Measurements from ENCODE around the gene CLDN4. TPM values are rescaled to one million over a fixed set of nuclear protein-coding genes. Genes with fewer than 3 reads are reported as not detected.

CLDN4 gene
- total RNA-seq, 1 donor from 2014 or later, result 116 TPM

- DNase-seq (no peak), ATAC-seq (peak; percentile 63 to 72)
- Histone ChIP-seq H3K27ac (peak overlapping the region; percentile 50), H3K27me3 (ENCODE audit: low read depth) (no peaks in the 10 kb centered on the region), H3K36me3 (no peaks in the 10 kb centered on the region), H3K4me1 (peaks cover 13% of the 10 kb centered on the region), H3K9me3 (no peaks in the 10 kb centered on the region), H3K4me3 (no peak overlapping the region)
- intact Hi-C loops (cut with DNase I), result no loop called here
- no peak for TF ChIP-seq CTCF (IDR thresholded peaks at IDR 0.05)
Measured at GRCh38 chr7:73850781-73851207, 20.0 kb downstream of the CLDN4 start.

DNA sequence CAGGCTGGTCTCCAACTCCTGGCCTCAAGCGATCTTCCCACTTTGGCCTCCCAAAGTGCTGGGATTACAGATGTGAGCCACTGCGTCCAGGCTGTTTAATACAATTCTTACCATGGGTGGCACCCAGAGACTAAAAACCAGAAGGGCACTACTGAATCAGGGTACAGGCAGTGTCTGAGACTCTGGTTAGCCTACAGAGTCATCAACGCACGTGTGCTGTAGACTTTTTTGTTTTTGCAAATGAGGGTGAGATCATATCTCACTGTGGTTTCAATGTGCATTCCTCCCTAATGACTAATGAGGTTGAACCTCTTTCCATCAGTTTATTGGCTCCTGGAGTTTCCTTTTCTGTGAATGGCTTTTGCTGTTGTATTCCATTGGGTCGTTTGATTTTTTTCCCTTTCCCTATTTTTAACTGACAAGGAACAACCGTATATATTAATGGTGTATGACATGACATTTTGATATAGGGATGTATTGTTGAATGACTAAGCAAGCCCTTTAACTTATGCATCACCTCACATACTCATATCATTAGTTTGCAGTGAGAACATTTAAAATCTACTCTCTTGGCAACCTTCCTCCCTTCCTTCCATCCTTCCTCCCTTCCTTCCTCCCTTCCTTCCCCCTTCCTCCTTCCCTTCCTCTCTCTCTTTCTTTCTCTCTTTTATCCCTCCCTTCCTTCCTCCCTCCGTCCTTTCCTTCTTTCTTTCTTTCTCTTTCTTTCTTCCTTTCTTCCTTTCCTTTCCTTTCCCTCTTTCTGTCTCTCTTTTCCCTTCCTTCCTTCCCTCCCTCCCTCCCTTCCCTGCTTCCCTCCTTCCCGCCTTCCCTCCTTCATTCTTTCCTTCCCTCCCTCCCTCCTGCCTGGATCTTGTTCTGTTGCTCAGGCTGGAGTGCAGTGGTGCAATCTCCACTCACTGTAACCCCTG is 20.9 kb downstream of the CLDN4 start:
- no peaks in the 10 kb centered on the region for H3K9me3 ChIP-seq
- no peaks in the 10 kb centered on the region for H3K27me3 ChIP-seq (ENCODE audit: low read depth)
- DNase-seq (no peak), ATAC-seq (peak; percentile 70 to 83)
- no peak for TF ChIP-seq CTCF (IDR thresholded peaks at IDR 0.05)
- H3K27ac ChIP-seq, result peak overlapping the region; percentile 50
- intact Hi-C loops (cut with DNase I), result no loop called here
- H3K4me3 ChIP-seq, result no peak overlapping the region
- H3K4me1 ChIP-seq, result peaks cover 14% of the 10 kb centered on the region
- H3K36me3 ChIP-seq, result no peaks in the 10 kb centered on the region

- ATAC-seq (no peak), DNase-seq (no peak)
- intact Hi-C loops (cut with DNase I), result no loop called here
- H3K4me1 ChIP-seq, result peaks cover 14% of the 10 kb centered on the region
- TF ChIP-seq CTCF (IDR thresholded peaks at IDR 0.05), result no peak
- no peaks in the 10 kb centered on the region for H3K9me3 ChIP-seq
- H3K27me3 ChIP-seq (ENCODE audit: low read depth), result no peaks in the 10 kb centered on the region
- H3K4me3 ChIP-seq, result no peak overlapping the region
- H3K36me3 ChIP-seq, result no peaks in the 10 kb centered on the region
- no peak overlapping the region for H3K27ac ChIP-seq
Measured at GRCh38 chr7:73852500-73852899, 21.7 kb downstream of the CLDN4 start.

GRCh38 chr7:73856941-73857340 is 26.1 kb downstream of the CLDN4 start:
- Histone ChIP-seq H3K4me1 (peaks cover 5% of the 10 kb centered on the region), H3K4me3 (no peak overlapping the region), H3K27me3 (ENCODE audit: low read depth) (no peaks in the 10 kb centered on the region), H3K36me3 (no peaks in the 10 kb centered on the region), H3K9me3 (no peaks in the 10 kb centered on the region), H3K27ac (no peak overlapping the region)
- TF ChIP-seq CTCF (IDR thresholded peaks at IDR 0.05), result no peak
- DNase-seq (no peak), ATAC-seq (no peak)
- intact Hi-C loops (cut with DNase I), result no loop called here

DNA sequence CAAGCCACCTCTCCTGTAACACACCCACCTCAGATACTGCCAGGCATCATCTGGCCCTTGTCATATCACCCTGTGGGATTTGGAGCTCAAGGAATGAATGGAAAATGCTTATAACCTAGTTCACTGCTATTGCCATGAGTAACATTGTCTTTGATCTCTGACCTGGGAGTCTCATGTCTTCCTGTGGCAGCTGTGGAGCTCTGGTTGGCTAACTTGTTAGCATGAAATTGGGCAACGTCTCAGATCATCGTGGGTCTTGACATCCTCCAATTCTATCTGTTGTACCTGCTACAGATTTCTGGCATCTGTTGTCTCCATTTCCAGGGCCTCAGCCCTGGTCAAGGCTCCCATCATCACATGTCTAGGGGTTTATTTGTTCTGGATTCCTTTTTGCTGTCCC is 28.0 kb downstream of the CLDN4 start:
- H3K36me3 ChIP-seq, result no peaks in the 10 kb centered on the region
- peaks cover 5% of the 10 kb centered on the region for H3K4me1 ChIP-seq
- no peak for TF ChIP-seq CTCF (IDR thresholded peaks at IDR 0.05)
- DNase-seq (no peak), ATAC-seq (no peak)
- no peak overlapping the region for H3K27ac ChIP-seq
- no peak overlapping the region for H3K4me3 ChIP-seq
- no peaks in the 10 kb centered on the region for H3K9me3 ChIP-seq
- intact Hi-C loops (cut with DNase I), result no loop called here
- no peaks in the 10 kb centered on the region for H3K27me3 ChIP-seq (ENCODE audit: low read depth)

Measured in lower lobe of right lung (tissue), 2 donors.